HFFc6 (cell line): ENCODE measurements around the gene SNAP23. TPM values are rescaled to one million over a fixed set of nuclear protein-coding genes. Genes with fewer than 3 reads are reported as not detected.
A peak's percentile ranks its signal among the peaks of the same experiment; 100 is the strongest.

Experiments
- DNase-seq: peaks from one replicate; pipeline ENCODE4 v3.0.0-alpha.2; 2018
- H3K27ac Mint-ChIP-seq: 2 replicates; pipeline ENCODE4 v1.8.0; 2020; ENCODE audit warnings: mild to moderate bottlenecking, mixed read lengths
- H3K27me3 Mint-ChIP-seq: 2 replicates; pipeline ENCODE4 v1.8.0; 2021; ENCODE audit warnings: mild to moderate bottlenecking, moderate library complexity, mixed read lengths; ENCODE audit not compliant: insufficient read depth
- H3K36me3 Mint-ChIP-seq: 2 replicates; pipeline ENCODE4 v1.8.0; 2021; ENCODE audit warnings: low read depth, mixed read lengths
- H3K4me1 Mint-ChIP-seq: 2 replicates; pipeline ENCODE4 v1.8.0; 2020; ENCODE audit warnings: low read depth, mixed read lengths
- H3K4me3 Mint-ChIP-seq: 2 replicates; pipeline ENCODE4 v1.8.0; 2020; ENCODE audit warnings: mild to moderate bottlenecking, moderate library complexity, mixed read lengths
- H3K9me3 Mint-ChIP-seq: 2 replicates; pipeline ENCODE4 v1.8.0; 2020; ENCODE audit warnings: mild to moderate bottlenecking, mixed read lengths
- total RNA-seq, 6 experiments: library from RNA; stranded (reverse); fragmentation: NEBNext Ultra II Directional; extraction: Animal tissue kit (Norgen Biotek cat#: 25700); gene quantifications; 2 replicates in 1 of 6; 3 replicates in 5 of 6; pipeline ENCODE4 v1.2.3, GENCODE V29; 2021
- TF ChIP-seq, protein P1 (sequence below): fragments of 200-600 bp; sonication (generic); IDR thresholded peaks from 2 replicates; pipeline ENCODE4 v1.5.0; 2021; ENCODE audit warnings: antibody characterized with exemption, mild to moderate bottlenecking

Gene SNAP23
- total RNA-seq, 6 experiments from 2014 or later: 48.1 to 65.7 (median 55.8) TPM

DNA sequence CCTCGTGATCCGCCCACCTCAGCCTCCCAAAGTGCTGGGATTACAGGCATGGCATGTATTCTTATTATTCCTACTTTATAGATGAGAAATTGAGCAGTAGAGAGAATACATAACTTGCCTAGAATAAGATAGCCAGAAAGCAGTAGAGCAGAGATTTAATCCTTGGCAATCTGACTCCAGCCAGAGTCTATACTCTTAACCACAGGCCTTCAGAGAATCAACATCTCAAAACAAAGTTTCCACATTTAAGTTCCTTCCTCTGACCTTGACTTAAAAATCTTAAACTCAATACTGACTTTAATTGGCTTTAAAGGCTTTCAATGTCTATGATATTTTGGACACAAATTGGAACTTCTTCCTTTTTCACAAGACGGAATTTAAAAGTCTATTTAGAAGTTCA, 41.6 kb upstream of the SNAP23 start:
- TF ChIP-seq, protein P1, sequence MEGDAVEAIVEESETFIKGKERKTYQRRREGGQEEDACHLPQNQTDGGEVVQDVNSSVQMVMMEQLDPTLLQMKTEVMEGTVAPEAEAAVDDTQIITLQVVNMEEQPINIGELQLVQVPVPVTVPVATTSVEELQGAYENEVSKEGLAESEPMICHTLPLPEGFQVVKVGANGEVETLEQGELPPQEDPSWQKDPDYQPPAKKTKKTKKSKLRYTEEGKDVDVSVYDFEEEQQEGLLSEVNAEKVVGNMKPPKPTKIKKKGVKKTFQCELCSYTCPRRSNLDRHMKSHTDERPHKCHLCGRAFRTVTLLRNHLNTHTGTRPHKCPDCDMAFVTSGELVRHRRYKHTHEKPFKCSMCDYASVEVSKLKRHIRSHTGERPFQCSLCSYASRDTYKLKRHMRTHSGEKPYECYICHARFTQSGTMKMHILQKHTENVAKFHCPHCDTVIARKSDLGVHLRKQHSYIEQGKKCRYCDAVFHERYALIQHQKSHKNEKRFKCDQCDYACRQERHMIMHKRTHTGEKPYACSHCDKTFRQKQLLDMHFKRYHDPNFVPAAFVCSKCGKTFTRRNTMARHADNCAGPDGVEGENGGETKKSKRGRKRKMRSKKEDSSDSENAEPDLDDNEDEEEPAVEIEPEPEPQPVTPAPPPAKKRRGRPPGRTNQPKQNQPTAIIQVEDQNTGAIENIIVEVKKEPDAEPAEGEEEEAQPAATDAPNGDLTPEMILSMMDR: no peak
- Mint-ChIP-seq H3K27me3 (no peaks in the 10 kb centered on the region), H3K27ac (no peak overlapping the region), H3K4me1 (peaks cover 21% of the 10 kb centered on the region), H3K9me3 (no peaks in the 10 kb centered on the region), H3K4me3 (no peak overlapping the region), H3K36me3 (peaks cover 30% of the 10 kb centered on the region)
- no peak for DNase-seq

DNA sequence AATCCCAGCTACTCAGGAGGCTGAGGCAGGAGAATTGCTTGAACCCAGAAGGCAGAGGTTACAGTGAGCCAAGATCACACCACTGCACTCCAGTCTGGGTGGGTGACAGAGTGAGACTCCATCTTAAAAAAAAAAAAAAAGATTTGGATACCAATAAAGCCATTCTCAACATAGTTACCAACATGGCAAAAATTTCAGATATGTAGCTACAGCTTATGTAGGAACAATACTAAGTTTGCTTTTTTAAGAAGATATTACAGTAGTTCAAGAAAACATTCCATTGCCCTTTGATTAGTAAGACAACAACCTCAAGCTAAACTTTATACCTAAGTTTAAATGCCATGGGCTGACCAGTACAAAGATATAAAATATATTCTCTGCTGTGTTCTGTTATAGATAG, 38.9 kb upstream of the SNAP23 start:
- Mint-ChIP-seq H3K27me3 (no peaks in the 10 kb centered on the region; the same call in 1 of the 2 replicates), H3K4me1 (peaks cover 26% of the 10 kb centered on the region), H3K9me3 (no peaks in the 10 kb centered on the region), H3K4me3 (peak overlapping the region; percentile 83), H3K36me3 (peaks cover 4% of the 10 kb centered on the region), H3K27ac (peak overlapping the region; percentile 98)
- no peak for DNase-seq
- TF ChIP-seq, protein P1: no peak

DNA sequence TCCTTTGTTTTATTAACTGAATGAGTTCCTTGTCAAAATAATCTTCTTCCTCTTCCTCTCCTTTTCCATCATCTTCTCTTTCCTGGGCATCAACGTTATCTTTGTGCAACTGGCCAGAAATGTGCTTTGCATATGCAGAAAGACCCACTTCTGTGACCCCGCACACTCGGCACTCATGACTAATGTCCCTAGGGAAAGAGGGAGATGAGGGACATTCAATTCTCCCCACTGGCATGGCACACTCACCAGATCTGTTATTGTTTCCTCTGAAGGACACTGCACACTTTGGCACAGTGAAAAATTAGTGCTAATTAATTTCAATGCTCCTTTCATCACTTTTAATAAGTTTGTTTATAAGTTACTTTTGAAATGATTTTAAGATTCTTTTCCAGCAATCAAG, 38.5 kb upstream of the SNAP23 start:
- Mint-ChIP-seq H3K9me3 (no peaks in the 10 kb centered on the region), H3K36me3 (no peaks in the 10 kb centered on the region; the same call in 1 of the 2 replicates), H3K4me1 (peaks cover 26% of the 10 kb centered on the region), H3K27me3 (no peaks in the 10 kb centered on the region; the same call in 1 of the 2 replicates), H3K27ac (peak overlapping the region; percentile 98), H3K4me3 (peak overlapping the region; percentile 83)
- no peak for DNase-seq
- TF ChIP-seq, protein P1: no peak

DNA sequence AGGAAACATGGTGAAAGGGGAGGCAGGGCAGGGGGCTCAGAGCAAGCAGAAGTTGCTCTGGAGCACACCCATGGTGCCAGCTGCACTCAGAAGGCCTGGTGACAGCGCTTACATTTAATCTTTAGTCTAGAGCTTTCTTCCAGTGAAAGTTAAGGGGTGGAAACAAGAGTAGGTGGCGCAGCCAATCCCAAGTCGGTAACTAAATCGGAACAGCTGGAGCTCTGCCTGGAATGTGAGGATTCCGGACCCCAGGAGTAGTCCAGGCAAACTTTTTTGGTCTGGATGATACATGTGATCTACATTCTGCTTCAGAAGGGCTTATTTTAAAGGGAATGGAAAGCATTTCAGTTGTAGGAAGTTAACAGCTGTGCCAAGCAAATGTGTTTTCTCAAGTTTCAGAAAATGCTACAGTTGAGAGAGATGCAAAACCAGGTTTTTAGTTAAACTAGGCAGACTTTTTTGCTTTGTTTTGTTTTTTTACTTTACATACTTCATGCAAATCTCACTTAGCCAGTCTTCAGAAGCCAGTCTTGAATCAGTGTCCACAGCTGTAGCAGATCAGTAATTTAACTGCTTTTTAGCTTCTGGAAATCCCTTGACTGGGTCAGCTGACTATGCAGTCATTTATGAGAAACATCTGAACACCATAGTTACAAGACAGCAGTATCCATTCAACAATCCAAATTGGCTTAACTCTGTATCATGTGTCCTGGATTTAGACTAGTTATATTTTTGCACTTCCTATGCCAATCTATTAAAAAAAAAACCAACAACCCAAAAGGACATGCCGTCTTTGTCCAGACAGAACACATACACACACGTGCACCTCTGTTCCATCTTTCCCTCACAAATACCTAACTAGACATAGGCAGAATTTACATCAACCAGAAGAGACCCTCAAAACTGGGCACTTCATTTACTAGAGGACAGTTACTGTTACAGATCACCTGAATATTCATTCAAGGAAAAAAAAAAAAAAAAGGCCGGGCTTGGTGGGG, 37.7 kb upstream of the SNAP23 start:
- Mint-ChIP-seq H3K9me3 (no peaks in the 10 kb centered on the region), H3K36me3 (no peaks in the 10 kb centered on the region), H3K4me3 (peak overlapping the region; percentile 83), H3K4me1 (peaks cover 26% of the 10 kb centered on the region), H3K27me3 (no peaks in the 10 kb centered on the region; the same call in 1 of the 2 replicates), H3K27ac (peak overlapping the region; percentile 98)
- DNase-seq: peak; percentile 92
- TF ChIP-seq, protein P1: no peak

DNA sequence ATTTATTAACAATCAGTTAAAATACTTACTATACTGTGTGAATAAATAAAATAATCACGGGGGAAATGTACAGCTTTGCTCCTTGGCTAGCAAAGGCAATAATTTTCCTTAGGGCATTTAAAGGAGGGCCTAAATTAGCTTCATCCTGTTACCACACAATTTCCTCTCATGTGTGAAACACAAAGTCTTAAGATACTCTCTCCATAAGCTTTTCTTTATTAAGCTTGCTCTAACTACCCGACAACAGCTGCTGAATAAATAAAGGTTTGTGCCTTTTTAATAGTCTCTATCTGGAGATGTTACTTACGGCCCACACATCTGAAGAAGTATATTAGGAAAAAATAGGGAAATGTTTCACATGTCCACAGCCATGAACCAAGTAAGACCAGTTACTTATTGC, 34.2 kb upstream of the SNAP23 start:
- H3K27ac Mint-ChIP-seq: no peak overlapping the region

More for the DNA sequence above, 34.2 kb upstream of the SNAP23 start:
- Mint-ChIP-seq H3K9me3 (no peaks in the 10 kb centered on the region), H3K4me1 (peaks cover 26% of the 10 kb centered on the region), H3K4me3 (no peak overlapping the region), H3K36me3 (no peaks in the 10 kb centered on the region; the same call in 1 of the 2 replicates), H3K27me3 (no peaks in the 10 kb centered on the region; the same call in 1 of the 2 replicates)
- DNase-seq: no peak
- TF ChIP-seq, protein P1: no peak
